CD4-positive, alpha-beta memory T cell (primary cell): Measurements from ENCODE around the gene EZH1. TPM values are rescaled to one million over a fixed set of nuclear protein-coding genes. Genes with fewer than 3 reads are reported as not detected.
"Not testable (repeated sequence)": the region's sequence is repeated elsewhere in the genome, so short reads cannot be mapped to it uniquely, and the experiment has no call there.

Source experiments
- CTCF ChIA-PET: fragments of 350-600 bp; sonication (Branson Sonifier 250); formaldehyde crosslinking; loops from one replicate; lab custom pipeline; 2021; ENCODE audit warnings: inconsistent platforms; ENCODE audit not compliant: partially characterized antibody; lab: Charles Lee
- POLR2A ChIA-PET: fragments of 350-600 bp; sonication (Branson Sonifier 250); formaldehyde crosslinking; loops from one replicate; lab custom pipeline; 2021; ENCODE audit not compliant: partially characterized antibody; lab: Charles Lee
- DNase-seq, 5 donors: peaks; one replicate each; pipeline versions ENCODE4 v3.0.0 to v3.0.0-alpha.2; 2020 to 2022; ENCODE audit warnings: mixed read lengths in 1 of 5
- H3K27ac ChIP-seq: one replicate; pipeline ENCODE4 v1.7.0; 2013; ENCODE audit warnings: low read depth, low read length
- H3K27me3 ChIP-seq: 2 replicates; pipeline ENCODE4 v1.7.0; 2013; ENCODE audit warnings: mild to moderate bottlenecking, low read length, moderate library complexity; ENCODE audit not compliant: insufficient read depth
- H3K36me3 ChIP-seq: 2 replicates; pipeline ENCODE4 v1.7.0; 2013; ENCODE audit warnings: mild to moderate bottlenecking, low read length, moderate library complexity; ENCODE audit not compliant: insufficient read depth
- H3K4me1 ChIP-seq: 2 replicates; pipeline ENCODE4 v1.7.0; 2013; ENCODE audit warnings: mild to moderate bottlenecking, low read length, moderate library complexity; ENCODE audit not compliant: insufficient read depth
- H3K4me3 ChIP-seq, 2 donors: one replicate each; pipeline ENCODE4 v1.7.0; 2013; ENCODE audit warnings: low read length in 2 of 2, mild to moderate bottlenecking in 1 of 2
- H3K9me3 ChIP-seq, 2 donors: one replicate each; pipeline ENCODE4 v1.7.0; 2013; ENCODE audit warnings: low read length in 2 of 2, control low read depth in 1 of 2; ENCODE audit not compliant: control insufficient read depth in 1 of 2
- H3K27ac Mint-ChIP-seq, 7 donors: one replicate each; pipeline ENCODE4 v1.8.0; 2020 to 2021; ENCODE audit warnings: mixed read lengths in 7 of 7, mild to moderate bottlenecking in 6 of 7, inconsistent platforms in 3 of 7, moderate library complexity in 3 of 7
- H3K27me3 Mint-ChIP-seq, 2 donors: one replicate each; pipeline ENCODE4 v1.8.0; 2020 to 2021; ENCODE audit warnings: mixed read lengths in 2 of 2
- H3K36me3 Mint-ChIP-seq, 2 donors: one replicate each; pipeline ENCODE4 v1.8.0; 2020 to 2021; ENCODE audit warnings: mixed read lengths in 2 of 2, inconsistent platforms in 1 of 2, mild to moderate bottlenecking in 1 of 2
- H3K4me1 Mint-ChIP-seq, 4 donors: one replicate each; pipeline ENCODE4 v1.8.0; 2020 to 2021; ENCODE audit warnings: mixed read lengths in 4 of 4, mild to moderate bottlenecking in 1 of 4
- H3K4me3 Mint-ChIP-seq, 8 donors: one replicate each; pipeline ENCODE4 v1.8.0; 2020 to 2021; ENCODE audit warnings: mixed read lengths in 8 of 8, mild to moderate bottlenecking in 7 of 8, moderate library complexity in 6 of 8, inconsistent platforms in 3 of 8
- H3K9me3 Mint-ChIP-seq, 8 donors: one replicate each; pipeline ENCODE4 v1.8.0; 2020 to 2021; ENCODE audit warnings: mixed read lengths in 8 of 8, mild to moderate bottlenecking in 5 of 8, inconsistent platforms in 3 of 8, moderate library complexity in 1 of 8
- intact Hi-C: fragments of 100-400 bp; cut with micrococcal nuclease; formaldehyde crosslinking; loops from one replicate; pipeline ENCODE4 v1.15.1; 2023
- polyA plus RNA-seq, 2 donors: library from polyadenylated mRNA; unstranded; fragments of 300-500 nt; fragmentation: Illumina TruSeq; gene quantifications; one replicate each; pipeline ENCODE4 v1.2.3, GENCODE V29; 2021
- total RNA-seq, 2 experiments: library from RNA; stranded (reverse); gene quantifications; one replicate each; pipeline ENCODE4 v1.2.3, GENCODE V29; 2021

The EZH1 gene
- total and polyA plus RNA-seq, 4 experiments from 2014 or later, result 20.1 to 192 (median 111) TPM

DNA sequence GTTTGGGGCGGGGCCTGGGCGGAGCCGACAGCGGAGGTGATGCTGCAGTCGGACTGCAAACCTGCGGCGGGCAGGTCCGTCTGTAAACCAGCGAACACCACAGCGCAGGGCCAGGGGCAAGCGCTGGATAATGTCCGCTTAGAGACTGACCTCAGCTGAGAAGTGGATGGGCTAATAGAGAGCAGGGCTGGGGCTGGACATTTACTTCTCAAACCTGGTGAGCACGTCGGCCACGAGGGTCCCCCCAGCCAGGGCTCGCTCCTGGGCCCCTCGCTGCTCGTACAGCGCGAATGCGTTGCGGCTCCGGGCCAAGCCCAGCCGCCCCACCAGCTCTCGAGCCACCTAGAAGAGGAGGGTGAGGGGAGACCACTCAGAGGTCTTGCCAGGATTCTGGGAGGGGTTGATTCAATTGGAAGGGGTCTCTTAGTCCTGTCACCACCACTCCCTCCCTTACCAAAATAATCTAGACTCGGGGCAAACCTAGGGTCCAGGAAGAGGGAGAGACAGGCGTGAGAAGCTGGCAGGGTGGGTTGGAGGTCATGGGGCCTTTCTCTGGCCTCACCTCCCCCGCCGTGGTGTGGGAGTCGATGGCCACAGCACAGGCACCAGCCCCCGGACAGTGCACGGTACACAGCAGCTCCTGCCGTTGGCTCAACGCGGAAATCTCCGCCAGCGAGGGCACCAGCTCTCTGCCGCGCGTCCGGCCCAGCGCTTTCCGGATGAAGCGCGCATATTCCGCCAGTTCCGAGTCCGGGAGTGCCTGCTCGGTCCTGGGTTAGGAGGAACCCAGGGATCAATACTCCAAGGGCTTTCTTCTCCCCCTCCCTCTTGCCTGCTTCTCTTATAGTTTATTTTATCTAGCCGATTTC is 73.8 kb downstream of the EZH1 start:
- H3K4me3 Mint-ChIP-seq, result peak overlapping the region; percentile 67 to 84 (median 76)
- peaks cover 11 to 39% (median 22%) of the 10 kb centered on the region in 4 donors for H3K4me1 Mint-ChIP-seq
- Histone ChIP-seq H3K9me3 (no peaks in the 10 kb centered on the region), H3K27ac (no peak overlapping the region), H3K4me1 (peaks cover 39% of the 10 kb centered on the region), H3K27me3 (peaks cover 40% of the 10 kb centered on the region), H3K36me3 (no peaks in the 10 kb centered on the region), H3K4me3 (peak overlapping the region in 1 of 2 donors; percentile 38)
- H3K9me3 Mint-ChIP-seq, result no peaks in the 10 kb centered on the region
- intact Hi-C loops, result loop anchor here (1.0 kb wide), 1 partner anchor 8 kb away; no protein-coding TSS in a partner anchor
- peaks cover 13 to 18% of the 10 kb centered on the region in 2 donors for H3K27me3 Mint-ChIP-seq
- H3K27ac Mint-ChIP-seq, result peak overlapping the region in 3 of 7 donors; percentile 30 to 81 (median 54)
- ChIA-PET POLR2A (interaction anchor here (1.1 to 3.4 kb wide), 4 partner anchors 9 to 61 kb away, joined by 3 to 9 read pairs (median 4); partner anchors contain the start of genes CNTNAP1 and TUBG1), CTCF (interaction anchor here (1.0 to 1.6 kb wide), 3 partner anchors 8 to 93 kb away, joined by 4 to 6 read pairs (median 5); no protein-coding TSS in a partner anchor)
- DNase-seq, result no peak
- H3K36me3 Mint-ChIP-seq, result peaks cover 7 to 9% of the 10 kb centered on the region in 2 donors

DNA sequence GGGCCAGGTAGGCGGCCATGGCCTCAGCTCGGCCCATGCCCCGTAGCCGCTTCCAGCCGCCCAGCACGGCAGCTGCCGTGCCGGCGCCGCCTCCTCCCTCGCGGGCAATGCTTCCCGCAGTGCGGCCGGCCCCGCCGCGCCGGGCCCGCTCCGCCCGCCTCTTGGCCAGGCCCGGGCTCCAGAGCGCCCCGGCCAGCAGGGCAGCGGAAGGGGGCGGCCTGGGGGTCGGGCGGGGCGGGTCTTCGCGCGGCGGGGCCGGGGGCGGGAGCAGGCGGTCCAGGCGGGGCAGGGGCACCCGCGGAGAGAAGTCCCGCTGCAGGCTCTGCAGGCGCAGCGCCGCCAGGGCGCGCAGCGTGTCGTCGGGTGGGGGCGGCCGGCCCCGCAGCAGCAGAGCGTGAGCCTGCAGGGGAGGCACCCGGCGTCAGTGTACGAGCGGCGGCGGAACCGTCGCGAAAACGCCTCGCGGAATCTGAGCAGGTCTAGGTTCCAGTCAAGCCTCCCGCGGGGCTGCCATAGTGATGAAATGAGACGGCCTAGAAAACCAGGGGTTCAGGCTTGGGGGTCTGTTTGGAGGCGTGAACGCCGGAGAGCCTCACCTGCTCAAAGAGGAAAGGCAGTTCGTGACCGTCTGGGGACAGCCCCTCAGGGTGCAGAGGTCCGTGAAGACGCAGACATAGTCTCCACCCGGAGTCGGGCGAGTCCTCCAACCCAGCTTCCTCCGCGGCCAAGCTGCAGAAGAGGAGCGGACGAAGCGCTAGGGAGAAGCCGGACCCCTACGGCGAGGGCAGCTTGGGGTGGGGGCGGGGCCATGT is 74.7 kb downstream of the EZH1 start:
- peaks cover 32% of the 10 kb centered on the region for H3K27me3 ChIP-seq
- DNase-seq, result peak in 3 of 5 donors; percentile 51 to 61 (median 57)
- intact Hi-C loops, result loop anchor here (1.0 kb wide), 1 partner anchor 9 kb away; no protein-coding TSS in a partner anchor
- H3K9me3 ChIP-seq, result no peaks in the 10 kb centered on the region
- H3K4me3 ChIP-seq, result peak overlapping the region in 1 of 2 donors; percentile 38
- Mint-ChIP-seq H3K9me3 (no peaks in the 10 kb centered on the region), H3K36me3 (peaks cover 15% of the 10 kb centered on the region in 2 donors), H3K4me1 (peaks cover 11 to 39% (median 22%) of the 10 kb centered on the region in 4 donors), H3K27ac (peak overlapping the region in 4 of 7 donors; percentile 42 to 79 (median 59)), H3K4me3 (peak overlapping the region; percentile 69 to 84 (median 78)), H3K27me3 (peaks cover 13 to 18% of the 10 kb centered on the region in 2 donors)
- peaks cover 30% of the 10 kb centered on the region for H3K4me1 ChIP-seq
- CTCF ChIA-PET, result interaction anchor here (1.5 to 1.6 kb wide), 3 partner anchors 9 to 92 kb away, joined by 4 to 6 read pairs (median 5); partner anchors contain the start of gene PSMC3IP
- no peak overlapping the region for H3K27ac ChIP-seq
- POLR2A ChIA-PET, result interaction anchor here (0.9 to 3.4 kb wide), 4 partner anchors 8 to 14 kb away, joined by 3 to 9 read pairs (median 5); partner anchors contain the start of gene TUBG2
- no peaks in the 10 kb centered on the region for H3K36me3 ChIP-seq

DNA sequence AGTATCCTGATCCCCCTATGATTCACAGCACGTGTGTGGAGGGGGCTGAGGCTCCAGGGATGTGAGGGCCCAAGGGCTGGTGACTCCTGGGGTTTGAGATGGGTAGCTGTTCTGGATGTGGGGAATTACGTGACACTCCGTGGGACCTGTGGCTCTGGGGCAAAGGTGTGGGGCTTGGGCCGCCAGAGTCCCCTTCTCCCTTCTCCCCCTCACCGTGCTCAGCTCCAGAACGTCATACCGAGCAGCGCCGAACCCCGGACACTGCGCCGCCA is 75.2 kb downstream of the EZH1 start:
- H3K27ac Mint-ChIP-seq, result no peak overlapping the region
- Histone ChIP-seq H3K27me3 (peaks cover 27% of the 10 kb centered on the region), H3K27ac (no peak overlapping the region), H3K4me1 (peaks cover 27% of the 10 kb centered on the region), H3K9me3 (no peaks in the 10 kb centered on the region), H3K36me3 (no peaks in the 10 kb centered on the region), H3K4me3 (no peak overlapping the region)
- intact Hi-C loops, result no loop called here
- no peak for DNase-seq
- CTCF ChIA-PET, result interaction anchor here (0.8 to 1.5 kb wide), 3 partner anchors 11 to 92 kb away, joined by 3 to 4 read pairs (median 3); partner anchors contain the start of gene PSMC3IP
- no peaks in the 10 kb centered on the region for H3K9me3 Mint-ChIP-seq
- POLR2A ChIA-PET, result interaction anchor here (0.9 to 2.2 kb wide), 5 partner anchors 8 to 61 kb away, joined by 3 to 6 read pairs (median 5); partner anchors contain the start of gene TUBG2
- peaks cover 15% of the 10 kb centered on the region in 2 donors for H3K36me3 Mint-ChIP-seq
- H3K4me3 Mint-ChIP-seq, result peak overlapping the region in 5 of 8 donors; percentile 27 to 79 (median 54)
- peaks cover 9 to 14% of the 10 kb centered on the region in 2 donors for H3K27me3 Mint-ChIP-seq
- peaks cover 10 to 33% (median 18%) of the 10 kb centered on the region in 4 donors for H3K4me1 Mint-ChIP-seq

DNA sequence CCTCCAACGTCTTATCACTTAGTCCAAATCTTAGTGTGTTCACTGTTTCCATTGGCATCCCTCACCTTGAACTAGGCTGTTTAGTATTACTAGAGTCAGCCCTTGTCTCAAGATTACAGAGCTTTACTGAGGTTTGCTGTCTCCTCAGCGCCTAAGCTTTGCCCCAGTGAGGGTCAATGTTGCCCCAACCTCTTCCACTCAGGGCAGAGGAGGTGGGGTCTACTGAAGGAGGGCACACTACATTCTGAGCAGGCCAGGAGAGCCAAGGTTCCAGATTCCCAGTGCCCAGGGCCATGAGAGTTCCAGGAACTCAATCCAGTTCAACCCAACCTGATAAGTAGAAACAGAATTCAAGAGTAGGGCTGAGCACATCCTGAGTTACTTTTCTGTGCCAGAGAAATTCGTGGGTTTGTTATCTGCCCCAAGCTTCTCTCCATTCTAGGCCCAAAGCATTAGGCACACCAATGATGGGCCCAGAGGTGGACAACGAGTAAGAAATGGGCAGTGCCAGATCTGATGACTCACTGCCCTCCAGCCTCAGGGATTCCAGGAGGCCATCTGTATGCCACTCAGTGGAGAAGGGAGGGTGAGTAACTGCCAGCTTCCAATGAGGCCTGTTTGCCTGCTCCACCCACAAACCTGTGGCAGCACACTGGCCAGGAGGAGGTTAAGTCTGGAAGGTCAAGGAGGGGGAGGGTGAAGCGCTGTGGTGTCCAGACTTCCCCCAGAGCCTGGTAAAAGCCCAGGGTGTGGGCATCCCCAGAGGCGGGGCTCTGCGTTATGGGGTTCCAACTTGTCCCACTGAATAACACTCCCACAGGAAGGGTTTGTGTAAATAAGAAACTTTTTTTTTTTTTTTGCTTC is 77.5 kb downstream of the EZH1 start:
- no peak for DNase-seq
- H3K9me3 Mint-ChIP-seq, result no peaks in the 10 kb centered on the region
- peak overlapping the region in 2 of 7 donors; percentile 48 to 57 for H3K27ac Mint-ChIP-seq
- ChIA-PET POLR2A (no interaction called here), CTCF (interaction anchor here (2.0 kb wide), 1 partner anchor 12 kb away, joined by 6 read pairs; no protein-coding TSS in a partner anchor)
- Histone ChIP-seq H3K27me3 (peaks cover 12% of the 10 kb centered on the region), H3K4me3 (no peak overlapping the region), H3K9me3 (no peaks in the 10 kb centered on the region), H3K27ac (no peak overlapping the region), H3K4me1 (peaks cover 17% of the 10 kb centered on the region), H3K36me3 (no peaks in the 10 kb centered on the region)
- peaks cover 4 to 8% of the 10 kb centered on the region in 2 donors for H3K27me3 Mint-ChIP-seq
- H3K36me3 Mint-ChIP-seq, result peaks cover 15 to 18% of the 10 kb centered on the region in 2 donors
- no peak overlapping the region for H3K4me3 Mint-ChIP-seq
- peaks cover 5 to 26% (median 13%) of the 10 kb centered on the region in 4 donors for H3K4me1 Mint-ChIP-seq
- intact Hi-C loops, result no loop called here

DNA sequence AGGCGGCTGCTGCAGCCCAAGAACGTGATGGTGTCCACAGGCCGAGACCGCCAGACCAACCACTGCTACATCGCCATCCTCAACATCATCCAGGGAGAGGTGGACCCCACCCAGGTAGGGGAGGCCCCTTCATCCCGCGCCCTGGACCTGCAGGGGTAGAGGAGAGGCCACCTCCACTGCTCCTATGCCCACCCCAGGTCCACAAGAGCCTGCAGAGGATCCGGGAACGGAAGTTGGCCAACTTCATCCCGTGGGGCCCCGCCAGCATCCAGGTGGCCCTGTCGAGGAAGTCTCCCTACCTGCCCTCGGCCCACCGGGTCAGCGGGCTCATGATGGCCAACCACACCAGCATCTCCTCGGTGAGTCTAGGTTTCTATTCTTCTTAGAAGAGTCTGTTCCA is 78.7 kb downstream of the EZH1 start:
- DNase-seq, intact Hi-C loops, H3K27ac ChIP-seq, H3K4me3 Mint-ChIP-seq, H3K27me3 ChIP-seq, H3K4me1 ChIP-seq, H3K4me3 ChIP-seq, H3K9me3 ChIP-seq, POLR2A ChIA-PET, H3K36me3 ChIP-seq, H3K27ac Mint-ChIP-seq, H3K9me3 Mint-ChIP-seq, H3K27me3 Mint-ChIP-seq: not testable (repeated sequence)
- H3K36me3 Mint-ChIP-seq, result peaks cover 15 to 18% of the 10 kb centered on the region in 2 donors
- CTCF ChIA-PET, result interaction anchor here (2.0 kb wide), 1 partner anchor 13 kb away, joined by 6 read pairs; no protein-coding TSS in a partner anchor
- peaks cover 3 to 18% (median 7%) of the 10 kb centered on the region in 4 donors for H3K4me1 Mint-ChIP-seq

DNA sequence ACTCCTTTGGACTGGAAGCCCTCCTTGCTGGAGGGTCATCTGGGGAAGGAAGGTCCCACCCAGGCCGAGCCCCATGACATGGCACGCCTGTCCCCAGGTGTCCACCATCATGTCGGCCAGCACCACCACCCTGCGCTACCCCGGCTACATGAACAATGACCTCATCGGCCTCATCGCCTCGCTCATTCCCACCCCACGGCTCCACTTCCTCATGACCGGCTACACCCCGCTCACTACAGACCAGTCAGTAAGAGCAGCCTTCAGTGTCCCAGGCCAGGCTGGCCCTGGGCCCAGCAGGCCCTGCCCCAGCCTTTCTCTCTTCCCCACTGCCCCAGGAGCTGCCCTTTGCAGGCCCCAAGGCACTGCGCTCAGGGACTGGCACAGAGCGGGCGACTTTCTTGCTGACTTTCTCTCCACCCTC is 79.2 kb downstream of the EZH1 start:
- Histone ChIP-seq H3K36me3 (no peaks in the 10 kb centered on the region), H3K4me1 (peaks cover 3% of the 10 kb centered on the region), H3K27me3 (no peaks in the 10 kb centered on the region), H3K9me3 (no peaks in the 10 kb centered on the region), H3K27ac (no peak overlapping the region), H3K4me3 (no peak overlapping the region)
- peaks cover 15 to 18% of the 10 kb centered on the region in 2 donors for H3K36me3 Mint-ChIP-seq
- ChIA-PET CTCF (no interaction called here), POLR2A (no interaction called here)
- no peaks in the 10 kb centered on the region for H3K9me3 Mint-ChIP-seq
- intact Hi-C loops, result no loop called here
- H3K27ac Mint-ChIP-seq, result peak overlapping the region in 1 of 7 donors; percentile 57
- H3K4me1 Mint-ChIP-seq, result peaks cover 4 to 13% (median 5%) of the 10 kb centered on the region in 4 donors
- no peak overlapping the region for H3K4me3 Mint-ChIP-seq
- DNase-seq, result no peak
- peaks cover 0 to 4% of the 10 kb centered on the region in 2 donors for H3K27me3 Mint-ChIP-seq
